ENCODE data around the gene MGAT4A. TPM values are rescaled to one million over a fixed set of nuclear protein-coding genes. Genes with fewer than 3 reads are reported as not detected.

MGAT4A gene
- total and polyA plus RNA-seq, 2 experiments from 2014 or later: 4.4 to 5.6 TPM

- TF ChIP-seq, protein P1, sequence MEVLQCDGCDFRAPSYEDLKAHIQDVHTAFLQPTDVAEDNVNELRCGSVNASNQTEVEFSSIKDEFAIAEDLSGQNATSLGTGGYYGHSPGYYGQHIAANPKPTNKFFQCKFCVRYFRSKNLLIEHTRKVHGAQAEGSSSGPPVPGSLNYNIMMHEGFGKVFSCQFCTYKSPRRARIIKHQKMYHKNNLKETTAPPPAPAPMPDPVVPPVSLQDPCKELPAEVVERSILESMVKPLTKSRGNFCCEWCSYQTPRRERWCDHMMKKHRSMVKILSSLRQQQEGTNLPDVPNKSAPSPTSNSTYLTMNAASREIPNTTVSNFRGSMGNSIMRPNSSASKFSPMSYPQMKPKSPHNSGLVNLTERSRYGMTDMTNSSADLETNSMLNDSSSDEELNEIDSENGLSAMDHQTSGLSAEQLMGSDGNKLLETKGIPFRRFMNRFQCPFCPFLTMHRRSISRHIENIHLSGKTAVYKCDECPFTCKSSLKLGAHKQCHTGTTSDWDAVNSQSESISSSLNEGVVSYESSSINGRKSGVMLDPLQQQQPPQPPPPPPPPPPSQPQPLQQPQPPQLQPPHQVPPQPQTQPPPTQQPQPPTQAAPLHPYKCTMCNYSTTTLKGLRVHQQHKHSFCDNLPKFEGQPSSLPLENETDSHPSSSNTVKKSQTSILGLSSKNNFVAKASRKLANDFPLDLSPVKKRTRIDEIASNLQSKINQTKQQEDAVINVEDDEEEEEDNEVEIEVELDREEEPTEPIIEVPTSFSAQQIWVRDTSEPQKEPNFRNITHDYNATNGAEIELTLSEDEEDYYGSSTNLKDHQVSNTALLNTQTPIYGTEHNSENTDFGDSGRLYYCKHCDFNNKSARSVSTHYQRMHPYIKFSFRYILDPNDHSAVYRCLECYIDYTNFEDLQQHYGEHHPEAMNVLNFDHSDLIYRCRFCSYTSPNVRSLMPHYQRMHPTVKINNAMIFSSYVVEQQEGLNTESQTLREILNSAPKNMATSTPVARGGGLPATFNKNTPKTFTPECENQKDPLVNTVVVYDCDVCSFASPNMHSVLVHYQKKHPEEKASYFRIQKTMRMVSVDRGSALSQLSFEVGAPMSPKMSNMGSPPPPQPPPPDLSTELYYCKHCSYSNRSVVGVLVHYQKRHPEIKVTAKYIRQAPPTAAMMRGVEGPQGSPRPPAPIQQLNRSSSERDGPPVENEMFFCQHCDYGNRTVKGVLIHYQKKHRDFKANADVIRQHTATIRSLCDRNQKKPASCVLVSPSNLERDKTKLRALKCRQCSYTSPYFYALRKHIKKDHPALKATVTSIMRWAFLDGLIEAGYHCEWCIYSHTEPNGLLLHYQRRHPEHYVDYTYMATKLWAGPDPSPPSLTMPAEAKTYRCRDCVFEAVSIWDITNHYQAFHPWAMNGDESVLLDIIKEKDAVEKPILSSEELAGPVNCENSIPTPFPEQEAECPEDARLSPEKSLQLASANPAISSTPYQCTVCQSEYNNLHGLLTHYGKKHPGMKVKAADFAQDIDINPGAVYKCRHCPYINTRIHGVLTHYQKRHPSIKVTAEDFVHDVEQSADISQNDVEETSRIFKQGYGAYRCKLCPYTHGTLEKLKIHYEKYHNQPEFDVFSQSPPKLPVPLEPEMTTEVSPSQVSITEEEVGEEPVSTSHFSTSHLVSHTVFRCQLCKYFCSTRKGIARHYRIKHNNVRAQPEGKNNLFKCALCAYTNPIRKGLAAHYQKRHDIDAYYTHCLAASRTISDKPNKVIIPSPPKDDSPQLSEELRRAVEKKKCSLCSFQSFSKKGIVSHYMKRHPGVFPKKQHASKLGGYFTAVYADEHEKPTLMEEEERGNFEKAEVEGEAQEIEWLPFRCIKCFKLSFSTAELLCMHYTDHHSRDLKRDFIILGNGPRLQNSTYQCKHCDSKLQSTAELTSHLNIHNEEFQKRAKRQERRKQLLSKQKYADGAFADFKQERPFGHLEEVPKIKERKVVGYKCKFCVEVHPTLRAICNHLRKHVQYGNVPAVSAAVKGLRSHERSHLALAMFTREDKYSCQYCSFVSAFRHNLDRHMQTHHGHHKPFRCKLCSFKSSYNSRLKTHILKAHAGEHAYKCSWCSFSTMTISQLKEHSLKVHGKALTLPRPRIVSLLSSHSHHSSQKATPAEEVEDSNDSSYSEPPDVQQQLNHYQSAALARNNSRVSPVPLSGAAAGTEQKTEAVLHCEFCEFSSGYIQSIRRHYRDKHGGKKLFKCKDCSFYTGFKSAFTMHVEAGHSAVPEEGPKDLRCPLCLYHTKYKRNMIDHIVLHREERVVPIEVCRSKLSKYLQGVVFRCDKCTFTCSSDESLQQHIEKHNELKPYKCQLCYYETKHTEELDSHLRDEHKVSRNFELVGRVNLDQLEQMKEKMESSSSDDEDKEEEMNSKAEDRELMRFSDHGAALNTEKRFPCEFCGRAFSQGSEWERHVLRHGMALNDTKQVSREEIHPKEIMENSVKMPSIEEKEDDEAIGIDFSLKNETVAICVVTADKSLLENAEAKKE (CRISPR knock-in tag; IDR thresholded peaks at IDR 0.05): no peak
- TF ChIP-seq POLR2AphosphoS5 (IDR thresholded peaks at IDR 0.05; ENCODE audit: low read depth): no peak
- TF ChIP-seq STAT1 (IDR thresholded peaks at IDR 0.05; ENCODE audit: unreplicated experiment): no peak
These were observed 141.4 kb downstream of the MGAT4A start (continued) for GRCh38 chr2:98589489-98589888.

GRCh38 chr2:98588880-98589431 lies 142.0 kb downstream of the MGAT4A start:
- Histone ChIP-seq H3K36me3 (ENCODE audit: insufficient read depth) (no peaks in the 10 kb centered on the region), H3K4me2 (no peak overlapping the region), H3K9me2 (ENCODE audit: insufficient read depth) (0 out of 2 replicates have a peak, but pooled peaks cover 1% of the 10 kb centered on the region), H2AFZ (no peak overlapping the region), H3K27ac (ENCODE audit: low read depth) (no peak overlapping the region), H3F3A (replicated peaks; ENCODE audit: low read depth) (no peaks in the 10 kb centered on the region), H3K27me3 (ENCODE audit: insufficient read depth) (no peaks in the 10 kb centered on the region), H3K4me3 (no peak overlapping the region), H3K79me2 (replicated peaks; ENCODE audit: insufficient read depth) (no peaks in the 10 kb centered on the region), H3K4me1 (ENCODE audit: insufficient read depth) (no peaks in the 10 kb centered on the region), H4K20me1 (replicated peaks; ENCODE audit: insufficient read depth) (no peaks in the 10 kb centered on the region)
- Mint-ChIP-seq H3K4me3 (no peak overlapping the region), H3K27ac (no peak overlapping the region), H3K4me1 (no peaks in the 10 kb centered on the region; the same call in 2 of the 3 replicates), H3K27me3 (ENCODE audit: insufficient read depth, low read depth, poor library complexity) (peaks cover 7% of the 10 kb centered on the region), H3K9me3 (peaks cover 6% of the 10 kb centered on the region; the same call in 2 of the 3 replicates), H3K36me3 (ENCODE audit: low read depth) (peaks cover 17% of the 10 kb centered on the region)
- ATAC-seq (no peak), DNase-seq (ENCODE audit: low spot score) (no peak)
- TF ChIP-seq, protein P2, sequence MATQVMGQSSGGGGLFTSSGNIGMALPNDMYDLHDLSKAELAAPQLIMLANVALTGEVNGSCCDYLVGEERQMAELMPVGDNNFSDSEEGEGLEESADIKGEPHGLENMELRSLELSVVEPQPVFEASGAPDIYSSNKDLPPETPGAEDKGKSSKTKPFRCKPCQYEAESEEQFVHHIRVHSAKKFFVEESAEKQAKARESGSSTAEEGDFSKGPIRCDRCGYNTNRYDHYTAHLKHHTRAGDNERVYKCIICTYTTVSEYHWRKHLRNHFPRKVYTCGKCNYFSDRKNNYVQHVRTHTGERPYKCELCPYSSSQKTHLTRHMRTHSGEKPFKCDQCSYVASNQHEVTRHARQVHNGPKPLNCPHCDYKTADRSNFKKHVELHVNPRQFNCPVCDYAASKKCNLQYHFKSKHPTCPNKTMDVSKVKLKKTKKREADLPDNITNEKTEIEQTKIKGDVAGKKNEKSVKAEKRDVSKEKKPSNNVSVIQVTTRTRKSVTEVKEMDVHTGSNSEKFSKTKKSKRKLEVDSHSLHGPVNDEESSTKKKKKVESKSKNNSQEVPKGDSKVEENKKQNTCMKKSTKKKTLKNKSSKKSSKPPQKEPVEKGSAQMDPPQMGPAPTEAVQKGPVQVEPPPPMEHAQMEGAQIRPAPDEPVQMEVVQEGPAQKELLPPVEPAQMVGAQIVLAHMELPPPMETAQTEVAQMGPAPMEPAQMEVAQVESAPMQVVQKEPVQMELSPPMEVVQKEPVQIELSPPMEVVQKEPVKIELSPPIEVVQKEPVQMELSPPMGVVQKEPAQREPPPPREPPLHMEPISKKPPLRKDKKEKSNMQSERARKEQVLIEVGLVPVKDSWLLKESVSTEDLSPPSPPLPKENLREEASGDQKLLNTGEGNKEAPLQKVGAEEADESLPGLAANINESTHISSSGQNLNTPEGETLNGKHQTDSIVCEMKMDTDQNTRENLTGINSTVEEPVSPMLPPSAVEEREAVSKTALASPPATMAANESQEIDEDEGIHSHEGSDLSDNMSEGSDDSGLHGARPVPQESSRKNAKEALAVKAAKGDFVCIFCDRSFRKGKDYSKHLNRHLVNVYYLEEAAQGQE (IDR thresholded peaks at IDR 0.05; ENCODE audit: unreplicated experiment): no peak
- TF ChIP-seq, protein P1 (CRISPR knock-in tag; IDR thresholded peaks at IDR 0.05): no peak
- no peak for TF ChIP-seq JUNB (IDR thresholded peaks at IDR 0.05; ENCODE audit: unreplicated experiment)

Data from GM23338 (cell line).